GM12891 (cell line): ENCODE measurements around the gene COASY.

Source experiments
- POLR2A ChIP-seq: IDR thresholded peaks from 2 replicates; pipeline ENCODE4 v1.6.1; 2011; ENCODE audit warnings: low read depth, low read length, control low read depth
- POLR2AphosphoS5 ChIP-seq: IDR thresholded peaks from 2 replicates; pipeline ENCODE4 v1.6.1; 2011; ENCODE audit warnings: low read depth, low read length, control low read depth

GRCh38 chr17:42520540-42520951 lies 41.4 kb upstream of the COASY start:
- no peak for TF ChIP-seq POLR2A
- TF ChIP-seq POLR2AphosphoS5, result no peak
